Mesenchymal stem cell (in vitro differentiated cells and primary cell): Measurements from ENCODE around the gene LRRC4B.

ENCODE experiments used
- DNase-seq: peaks from one replicate; pipeline ENCODE4 v3.0.0-alpha.2; 2013
- H2AFZ ChIP-seq: one replicate; pipeline ENCODE4 v1.6.1; 2013; ENCODE audit warnings: low read depth, mild to moderate bottlenecking, control low read depth, inconsistent platforms, low read length, moderate library complexity
- H2AK5ac ChIP-seq: 2 replicates; pipeline ENCODE4 v1.6.1; 2013; ENCODE audit warnings: low read length, moderate library complexity, mild to moderate bottlenecking, inconsistent platforms; ENCODE audit not compliant: severe bottlenecking
- H2BK120ac ChIP-seq: one replicate; pipeline ENCODE4 v1.6.1; 2013; ENCODE audit warnings: low read depth, mild to moderate bottlenecking, inconsistent platforms, low read length, moderate library complexity
- H2BK12ac ChIP-seq, 2 experiments: one replicate each; pipeline ENCODE4 v1.6.1; 2013; ENCODE audit warnings: inconsistent platforms in 2 of 2, low read length in 2 of 2, mild to moderate bottlenecking in 2 of 2, moderate library complexity in 2 of 2, control low read depth in 1 of 2
- H2BK15ac ChIP-seq: one replicate; pipeline ENCODE4 v1.6.1; 2013; ENCODE audit warnings: mild to moderate bottlenecking, low read depth, inconsistent platforms; ENCODE audit not compliant: poor library complexity, severe bottlenecking
- H2BK5ac ChIP-seq: 2 replicates; pipeline ENCODE4 v1.6.1; 2013; ENCODE audit warnings: low read depth, mild to moderate bottlenecking, low read length, control low read depth, inconsistent platforms; ENCODE audit not compliant: poor library complexity, severe bottlenecking
- H3K14ac ChIP-seq, 2 experiments: one replicate each; pipeline ENCODE4 v1.6.1; 2013; ENCODE audit warnings: inconsistent platforms in 2 of 2, low read length in 2 of 2, control low read depth in 1 of 2, mild to moderate bottlenecking in 1 of 2, moderate library complexity in 1 of 2
- H3K18ac ChIP-seq, 2 experiments: one replicate each; pipeline ENCODE4 v1.6.1; 2013; ENCODE audit warnings: inconsistent platforms in 2 of 2, low read length in 2 of 2, control low read depth in 1 of 2, low read depth in 1 of 2, mild to moderate bottlenecking in 1 of 2
- H3K23ac ChIP-seq, 2 experiments: one replicate each; pipeline ENCODE4 v1.6.1; 2013; ENCODE audit warnings: inconsistent platforms in 2 of 2, low read length in 2 of 2, mild to moderate bottlenecking in 2 of 2, moderate library complexity in 2 of 2, control low read depth in 1 of 2
- H3K27ac ChIP-seq: 2 replicates; pipeline ENCODE4 v1.5.1; 2013; ENCODE audit warnings: mild to moderate bottlenecking, moderate library complexity, low read length, control low read depth, inconsistent platforms; ENCODE audit not compliant: poor library complexity, severe bottlenecking
- H3K27me3 ChIP-seq, 2 experiments: 2 replicates each; pipeline versions ENCODE4 v1.6.1 to v1.7.0; 2013; ENCODE audit warnings: low read length in 2 of 2, mild to moderate bottlenecking in 2 of 2, moderate library complexity in 2 of 2, control low read depth in 1 of 2, inconsistent platforms in 1 of 2; ENCODE audit not compliant: control insufficient read depth in 1 of 2, insufficient read depth in 1 of 2
- H3K36me3 ChIP-seq, 2 experiments: 2 replicates each; pipeline versions ENCODE4 v1.6.1 to v1.7.0; 2013; ENCODE audit warnings: low read length in 2 of 2, control low read depth in 1 of 2, inconsistent platforms in 1 of 2, low read depth in 1 of 2, mild to moderate bottlenecking in 1 of 2; ENCODE audit not compliant: insufficient read depth in 2 of 2, control insufficient read depth in 1 of 2
- H3K4ac ChIP-seq, 2 experiments: one replicate each; pipeline ENCODE4 v1.6.1; 2013; ENCODE audit warnings: inconsistent platforms in 2 of 2, low read length in 2 of 2, mild to moderate bottlenecking in 2 of 2, moderate library complexity in 2 of 2, control low read depth in 1 of 2, low read depth in 1 of 2
- H3K4me1 ChIP-seq: 2 replicates; pipeline ENCODE4 v1.6.1; 2013; ENCODE audit warnings: low read depth, low read length, control low read depth; ENCODE audit not compliant: control insufficient read depth, insufficient read depth
- H3K4me2 ChIP-seq: 2 replicates; pipeline ENCODE4 v1.6.1; 2013; ENCODE audit warnings: low read length, mild to moderate bottlenecking, inconsistent platforms; ENCODE audit not compliant: poor library complexity, severe bottlenecking
- H3K4me3 ChIP-seq, 2 experiments: 2 replicates each; pipeline versions ENCODE4 v1.5.1 to v1.7.0; 2013; ENCODE audit warnings: low read length in 2 of 2, mild to moderate bottlenecking in 2 of 2, control low read depth in 1 of 2, low read depth in 1 of 2; ENCODE audit not compliant: insufficient read depth in 1 of 2
- H3K79me1 ChIP-seq: replicated peaks from 2 replicates; pipeline ENCODE4 v1.6.1; 2013; ENCODE audit warnings: mild to moderate bottlenecking, control low read depth, low read length, inconsistent platforms; ENCODE audit not compliant: poor library complexity, severe bottlenecking
- H3K9ac ChIP-seq: 2 replicates; pipeline ENCODE4 v1.7.0; 2013; ENCODE audit warnings: mild to moderate bottlenecking, low read length, moderate library complexity
- H3K9me3 ChIP-seq: 2 replicates; pipeline ENCODE4 v1.7.0; 2013; ENCODE audit warnings: mild to moderate bottlenecking, low read length; ENCODE audit not compliant: control insufficient read depth
- H4K8ac ChIP-seq: one replicate; pipeline ENCODE4 v1.6.1; 2013; ENCODE audit warnings: inconsistent platforms, mild to moderate bottlenecking, low read length, moderate library complexity
- H4K91ac ChIP-seq: one replicate; pipeline ENCODE4 v1.6.1; 2013; ENCODE audit warnings: mild to moderate bottlenecking, low read length, inconsistent platforms
- WGBS: methylation state at CpG from one replicate; pipeline ENCODE4 v1.1.7; 2013; ENCODE audit warnings: mixed read lengths; 5-methylcytosine and 5-hydroxymethylcytosine counted together

LRRC4B gene

DNA sequence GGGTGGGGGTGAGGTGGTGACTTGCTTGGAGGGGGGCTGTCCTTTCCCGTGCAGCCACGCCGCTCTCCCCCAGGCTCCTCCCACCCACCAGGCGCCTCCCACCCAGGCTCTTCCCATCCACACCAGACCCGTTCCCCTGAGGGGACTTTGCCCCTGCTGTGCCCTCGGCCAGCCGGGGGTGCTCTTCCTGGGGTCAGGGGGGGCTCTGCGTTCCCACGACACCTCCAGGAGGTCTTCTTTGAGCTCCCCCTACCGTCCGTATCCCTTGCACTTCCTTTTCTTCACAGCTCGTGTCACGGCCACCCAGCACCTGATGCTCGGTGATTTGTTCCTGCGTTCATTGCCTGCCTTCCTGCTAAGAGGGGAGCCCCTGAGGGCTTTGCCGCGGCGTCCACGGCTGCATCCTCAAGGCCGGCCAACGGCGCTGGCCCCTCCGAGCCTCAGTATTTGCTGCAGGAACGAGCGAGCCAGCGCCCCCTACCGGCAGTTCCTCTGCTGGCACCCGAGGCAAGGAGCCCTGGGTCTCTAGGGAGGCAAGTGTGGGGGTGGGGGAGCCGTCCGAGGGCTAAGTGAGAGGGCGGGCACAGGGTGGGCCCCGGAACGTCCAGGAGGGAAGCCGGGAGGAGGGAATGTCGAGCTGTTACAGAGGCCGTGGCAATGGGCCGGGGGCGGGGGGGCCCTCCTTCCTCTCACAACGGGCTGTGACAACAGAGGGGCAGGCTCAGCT, 11.8 kb downstream of the LRRC4B start:
- Histone ChIP-seq H3K9me3 (no peaks in the 10 kb centered on the region), H3K9ac (no peak overlapping the region), H2BK12ac (no peak overlapping the region), H3K14ac (no peak overlapping the region), H3K4me1 (no peaks in the 10 kb centered on the region), H3K4me3 (peak overlapping the region in 1 of 2 experiments; percentile 63), H2AFZ (no peak overlapping the region), H3K27ac (no peak overlapping the region), H3K27me3 (peaks cover 0 to 77% of the 10 kb centered on the region in 2 experiments), H2BK120ac (no peak overlapping the region), H2BK5ac (no peak overlapping the region), H3K36me3 (no peaks in the 10 kb centered on the region), H2BK15ac (no peak overlapping the region), H4K8ac (peak overlapping the region; percentile 53), H3K18ac (no peak overlapping the region), H3K4me2 (no peak overlapping the region), H3K79me1 (no peaks in the 10 kb centered on the region), H2AK5ac (no peak overlapping the region), H3K4ac (no peak overlapping the region), H4K91ac (no peak overlapping the region), H3K23ac (no peak overlapping the region)
- DNase-seq: peak; percentile 32
- 46% methylated on average over 36 of the region's 39 CpGs for WGBS

DNA sequence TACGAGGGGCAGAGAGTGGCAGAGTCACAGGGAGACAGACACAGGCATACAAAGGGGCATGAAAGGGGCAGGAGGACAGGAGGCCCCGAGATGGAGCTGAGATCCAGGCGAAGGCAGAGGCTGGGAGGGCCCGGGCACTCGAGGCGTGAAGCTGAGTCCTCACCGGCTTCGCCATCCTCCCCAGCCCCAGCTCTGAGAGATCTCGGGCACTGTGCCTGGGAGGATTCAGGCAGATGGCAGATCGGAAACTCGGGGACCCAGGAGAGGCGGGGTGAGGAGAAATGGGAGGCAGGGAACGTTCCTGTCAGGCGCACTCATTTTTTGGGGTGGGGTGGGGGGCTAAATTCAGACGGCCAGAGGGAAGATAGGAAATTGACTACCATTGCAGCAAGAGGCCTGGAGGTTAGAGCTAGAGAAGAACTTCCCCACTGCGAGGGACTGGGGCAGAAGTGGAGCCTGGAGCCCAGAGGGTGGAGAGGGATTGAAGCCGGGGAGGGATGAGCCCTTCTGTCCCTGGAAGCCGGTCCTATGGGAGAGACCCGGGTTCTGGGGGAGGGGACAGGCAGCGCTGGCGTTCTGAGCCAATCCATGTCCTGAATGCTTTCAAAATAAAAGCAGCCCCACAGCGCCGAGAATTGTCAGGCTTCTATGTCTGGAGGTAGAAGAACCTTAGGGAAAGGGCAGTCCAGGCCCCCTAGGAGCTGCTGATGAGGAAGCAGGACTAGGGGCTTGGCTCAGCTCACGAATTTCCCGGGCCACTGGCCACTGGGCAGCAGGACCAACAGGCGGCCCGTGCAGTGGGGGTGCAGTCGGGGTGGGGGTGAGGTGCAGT, 12.6 kb downstream of the LRRC4B start:
- no peak overlapping the region for H2BK5ac ChIP-seq
- H3K36me3 ChIP-seq: no peaks in the 10 kb centered on the region
- no peak overlapping the region for H3K14ac ChIP-seq
- no peak overlapping the region for H3K9ac ChIP-seq
- H3K4me2 ChIP-seq: no peak overlapping the region
- no peak overlapping the region for H3K23ac ChIP-seq
- no peak overlapping the region for H3K4ac ChIP-seq
- H3K27me3 ChIP-seq: peaks cover 0 to 73% of the 10 kb centered on the region in 2 experiments
- H4K91ac ChIP-seq: no peak overlapping the region
- H2BK12ac ChIP-seq: no peak overlapping the region
- WGBS: 58% methylated on average over 23 of the region's 28 CpGs
- no peaks in the 10 kb centered on the region for H3K79me1 ChIP-seq
- no peak overlapping the region for H3K18ac ChIP-seq
- no peak overlapping the region for H2AFZ ChIP-seq
- H2BK120ac ChIP-seq: no peak overlapping the region
- H3K27ac ChIP-seq: no peak overlapping the region
- peak; percentile 1 for DNase-seq
- no peaks in the 10 kb centered on the region for H3K9me3 ChIP-seq
- H2AK5ac ChIP-seq: no peak overlapping the region
- no peak overlapping the region for H3K4me3 ChIP-seq
- no peaks in the 10 kb centered on the region for H3K4me1 ChIP-seq
- H4K8ac ChIP-seq: no peak overlapping the region
- no peak overlapping the region for H2BK15ac ChIP-seq

DNA sequence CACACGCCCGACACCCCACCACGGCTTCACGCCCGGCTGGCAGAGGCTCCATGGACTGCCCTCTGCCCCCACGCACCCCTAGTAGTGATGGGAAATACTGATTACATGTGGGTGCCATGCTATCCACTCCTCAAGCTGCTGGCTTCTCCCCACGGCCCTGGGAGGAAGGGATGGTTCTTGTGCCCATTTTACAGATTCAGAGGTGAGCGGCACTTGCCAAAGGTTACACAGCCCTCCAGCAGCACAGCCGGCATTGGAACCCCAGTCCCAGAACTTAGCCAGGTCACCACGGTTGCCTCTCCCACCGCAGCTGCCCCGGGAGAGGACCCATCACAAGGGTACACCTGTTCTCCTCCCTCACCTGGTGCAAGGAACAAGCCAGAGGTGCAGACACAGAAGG, 13.2 kb downstream of the LRRC4B start:
- Histone ChIP-seq H3K9me3 (no peaks in the 10 kb centered on the region), H3K4me2 (no peak overlapping the region), H3K4me1 (no peaks in the 10 kb centered on the region), H2BK12ac (no peak overlapping the region), H3K79me1 (no peaks in the 10 kb centered on the region), H3K14ac (no peak overlapping the region), H3K23ac (no peak overlapping the region), H3K9ac (no peak overlapping the region), H2BK5ac (no peak overlapping the region), H3K27ac (no peak overlapping the region), H3K27me3 (peaks cover 0 to 67% of the 10 kb centered on the region in 2 experiments), H3K18ac (no peak overlapping the region), H2AK5ac (no peak overlapping the region), H4K8ac (no peak overlapping the region), H3K36me3 (no peaks in the 10 kb centered on the region), H4K91ac (no peak overlapping the region), H3K4ac (no peak overlapping the region), H2BK120ac (no peak overlapping the region), H2BK15ac (no peak overlapping the region), H3K4me3 (no peak overlapping the region), H2AFZ (no peak overlapping the region)
- no peak for DNase-seq
- 77% methylated on average over 12 of the region's 12 CpGs for WGBS

DNA sequence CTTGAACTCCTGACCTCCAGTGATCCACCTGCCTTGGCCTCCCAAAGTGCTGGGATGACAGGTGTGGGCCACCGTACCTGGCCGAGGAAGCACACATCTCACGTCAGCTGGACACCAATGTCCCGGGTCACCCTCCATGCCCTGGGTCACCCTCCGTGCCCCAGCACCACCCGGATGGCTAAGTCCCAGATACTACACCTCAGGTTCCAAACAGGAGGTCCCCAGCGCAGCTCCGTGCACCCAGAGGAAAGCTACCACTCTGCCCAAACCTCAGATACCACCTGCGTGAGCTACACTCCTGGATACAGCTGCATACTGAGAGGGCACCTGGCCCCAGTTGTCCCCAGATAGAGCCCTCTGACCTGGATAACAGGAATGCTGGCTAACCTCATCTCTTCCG, 14.0 kb downstream of the LRRC4B start:
- Histone ChIP-seq H2BK15ac (no peak overlapping the region), H2BK12ac (no peak overlapping the region), H3K4me2 (no peak overlapping the region), H3K14ac (no peak overlapping the region), H3K23ac (no peak overlapping the region), H3K18ac (no peak overlapping the region), H3K27me3 (peaks cover 0 to 70% of the 10 kb centered on the region in 2 experiments), H3K4ac (no peak overlapping the region), H4K91ac (no peak overlapping the region), H2AK5ac (no peak overlapping the region), H3K79me1 (no peaks in the 10 kb centered on the region), H3K4me3 (no peak overlapping the region), H2BK5ac (no peak overlapping the region), H3K27ac (no peak overlapping the region), H2AFZ (no peak overlapping the region), H4K8ac (no peak overlapping the region), H2BK120ac (no peak overlapping the region), H3K9ac (no peak overlapping the region), H3K36me3 (no peaks in the 10 kb centered on the region), H3K9me3 (no peaks in the 10 kb centered on the region), H3K4me1 (no peaks in the 10 kb centered on the region)
- no peak for DNase-seq
- 90% methylated on average over 10 of the region's 10 CpGs for WGBS
